HG02870 (cell line): ENCODE data around the gene DLGAP4.

Experiments
- ATAC-seq: cut with Tn5 transposase; IDR thresholded peaks from one replicate; pipeline ENCODE4 v1.9.1; 2021; ENCODE audit warnings: mild to moderate bottlenecking, moderate library complexity; ENCODE audit not compliant: unreplicated experiment

DLGAP4 gene

DNA sequence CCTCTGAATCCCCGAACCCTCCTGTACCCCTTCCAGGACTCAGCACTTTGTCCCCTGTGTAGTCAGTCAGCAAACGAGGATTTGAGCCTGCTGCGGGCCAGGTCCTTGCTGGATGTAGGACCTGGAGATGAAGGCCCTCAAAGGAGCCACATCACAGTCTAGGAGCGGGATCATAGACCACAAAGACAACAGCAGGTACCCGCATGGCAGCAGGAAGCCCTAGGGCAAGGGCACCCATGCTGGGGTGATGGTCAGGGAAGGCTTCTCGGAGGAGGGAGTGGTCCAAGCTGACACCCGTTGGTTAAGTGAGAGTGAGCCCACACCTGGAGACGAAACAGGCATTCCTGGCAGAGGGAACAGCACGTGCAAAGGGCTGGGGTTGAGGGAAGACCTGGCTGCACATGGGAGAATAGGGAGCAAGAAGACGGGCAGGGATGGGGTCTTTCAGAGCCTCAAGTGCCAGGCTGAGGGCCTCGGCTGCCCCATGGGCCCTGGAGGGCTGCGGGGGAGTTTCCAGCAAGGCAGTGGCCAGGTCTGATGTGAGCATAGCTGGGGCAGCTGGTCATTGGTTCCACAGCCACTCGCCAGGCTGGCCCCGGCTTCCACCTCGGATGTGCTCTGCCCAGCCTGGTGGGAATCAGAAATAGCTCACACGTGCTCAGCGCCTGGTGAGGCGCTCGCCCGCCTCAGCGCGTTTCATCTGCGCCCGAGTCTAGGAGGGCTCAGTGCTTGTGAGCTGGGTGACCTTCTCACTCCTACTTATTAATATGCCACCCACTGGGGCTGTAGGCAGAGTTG is 15.0 kb downstream of the DLGAP4 start:
- ATAC-seq: no peak

DNA sequence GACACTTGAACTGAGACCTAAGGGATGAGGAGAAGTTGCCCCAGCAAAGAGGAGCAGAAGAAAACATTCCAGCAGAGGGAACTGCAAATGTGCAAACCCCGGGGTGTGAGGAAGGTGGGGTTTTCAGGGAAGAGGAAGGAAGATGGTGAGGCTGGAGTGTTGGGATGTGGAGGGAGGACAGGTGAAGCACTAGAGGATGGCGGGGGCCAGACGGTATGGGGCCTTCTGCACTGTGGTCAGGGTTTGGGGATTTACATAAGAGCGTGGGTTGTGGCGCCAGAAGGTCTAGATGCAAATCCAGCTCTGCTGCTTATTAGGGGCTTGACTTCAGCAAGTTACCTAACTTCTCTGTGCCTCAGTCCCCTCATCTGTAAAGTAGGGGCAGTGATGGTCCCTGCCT is 16.0 kb downstream of the DLGAP4 start:
- ATAC-seq: no peak

DNA sequence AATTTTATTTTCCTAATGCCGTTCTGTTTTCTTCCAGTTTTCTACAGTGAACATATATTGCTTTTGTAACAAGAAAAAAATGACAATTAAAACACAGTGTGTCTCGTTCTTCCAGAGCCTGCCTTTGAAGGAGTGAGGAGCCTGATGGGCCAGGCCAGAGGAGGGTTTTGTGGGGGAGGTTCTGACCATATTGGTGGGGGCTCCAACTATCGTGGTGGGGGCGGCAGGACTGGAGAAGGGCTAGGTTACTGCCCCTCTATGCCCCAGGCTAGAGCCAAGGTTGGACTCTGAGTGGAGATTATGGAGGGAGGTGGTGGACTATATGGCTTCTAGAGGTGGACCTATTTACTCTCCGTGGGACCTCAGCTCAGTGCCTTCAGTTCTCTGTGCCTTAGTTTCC is 24.0 kb downstream of the DLGAP4 start:
- no peak for ATAC-seq

DNA sequence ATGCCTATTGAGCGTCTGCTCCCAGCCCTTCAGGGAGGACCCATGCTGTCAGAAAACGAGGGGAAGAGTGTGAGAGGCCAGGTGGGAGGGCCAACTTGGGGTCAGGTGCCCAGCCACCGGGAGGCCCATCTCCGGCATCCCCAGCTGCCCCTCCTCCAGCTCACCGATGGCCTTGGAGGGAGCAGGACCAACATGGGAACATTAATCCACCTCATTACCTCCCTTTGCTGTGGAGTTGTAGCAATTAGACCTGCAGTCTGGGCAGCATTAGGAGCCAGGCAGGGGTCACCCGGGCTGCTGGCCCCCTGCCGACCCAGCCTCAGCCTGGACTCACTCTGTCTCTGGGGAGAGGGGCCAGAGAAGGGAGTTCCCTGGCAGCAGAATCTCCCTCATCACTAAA is 25.1 kb downstream of the DLGAP4 start:
- ATAC-seq: no peak

DNA sequence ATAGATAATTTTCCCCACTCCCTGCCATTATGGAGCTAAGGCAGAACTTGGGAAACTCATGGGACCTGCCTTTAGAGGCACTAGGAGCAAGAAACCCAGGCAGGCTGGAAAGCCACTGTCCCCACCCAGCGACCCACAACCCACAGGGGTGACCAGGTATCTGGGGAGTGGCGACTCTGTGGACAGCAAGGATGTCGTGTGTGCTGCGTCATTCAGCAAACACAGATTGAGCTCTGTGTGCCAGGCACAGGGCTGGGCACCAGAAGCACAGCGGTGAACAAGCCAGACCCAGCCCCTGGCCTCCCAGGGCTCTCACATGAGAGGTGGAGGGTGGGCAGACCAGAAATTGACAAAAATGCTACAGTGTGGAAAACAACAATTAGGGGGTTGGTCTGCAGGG is 27.7 kb downstream of the DLGAP4 start:
- ATAC-seq: no peak

DNA sequence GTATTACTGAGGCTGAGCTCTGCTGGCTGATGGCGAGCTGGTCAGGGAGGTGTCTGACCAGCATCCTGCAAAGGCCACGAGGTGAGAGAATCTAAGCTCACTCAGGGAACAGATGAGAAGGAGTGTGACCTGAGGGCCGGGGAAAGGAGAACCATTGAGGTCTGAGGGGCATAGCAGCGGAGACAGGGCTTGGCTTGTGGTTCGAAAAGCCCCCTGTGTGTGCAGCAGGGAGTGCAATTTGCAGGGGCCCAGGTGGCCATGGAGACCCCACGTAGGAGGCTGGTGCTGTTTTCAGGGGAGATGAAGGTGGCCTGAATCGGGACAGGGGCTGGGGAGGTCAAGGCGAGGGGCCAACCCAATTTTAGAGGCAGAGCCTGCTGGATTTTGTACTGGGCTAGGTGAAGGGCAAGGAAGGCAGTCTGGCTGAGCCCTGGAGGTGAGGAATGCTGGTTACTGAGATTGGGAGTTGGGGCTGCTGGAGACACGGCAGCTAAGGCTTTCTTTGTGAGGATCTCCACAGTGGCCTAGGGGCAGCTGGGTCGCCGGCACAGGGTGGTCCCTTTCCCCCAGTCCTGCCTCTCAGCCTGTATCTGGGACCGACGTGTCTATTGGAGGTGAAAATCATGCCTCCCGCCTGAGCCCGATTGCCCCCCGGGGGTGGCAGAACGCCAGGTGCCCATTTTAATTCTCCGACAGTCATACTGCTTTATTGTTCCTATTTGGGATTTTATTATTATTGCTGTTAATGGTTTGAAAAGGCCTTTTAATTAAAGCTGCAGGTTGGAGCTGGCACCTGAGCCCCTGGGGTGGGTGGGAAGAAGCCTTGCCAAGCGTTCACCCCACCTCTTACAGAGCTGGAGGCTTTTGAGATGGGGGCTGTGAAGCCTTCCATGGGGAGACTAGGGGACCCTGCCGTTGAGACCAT is 28.4 kb downstream of the DLGAP4 start:
- ATAC-seq: no peak

DNA sequence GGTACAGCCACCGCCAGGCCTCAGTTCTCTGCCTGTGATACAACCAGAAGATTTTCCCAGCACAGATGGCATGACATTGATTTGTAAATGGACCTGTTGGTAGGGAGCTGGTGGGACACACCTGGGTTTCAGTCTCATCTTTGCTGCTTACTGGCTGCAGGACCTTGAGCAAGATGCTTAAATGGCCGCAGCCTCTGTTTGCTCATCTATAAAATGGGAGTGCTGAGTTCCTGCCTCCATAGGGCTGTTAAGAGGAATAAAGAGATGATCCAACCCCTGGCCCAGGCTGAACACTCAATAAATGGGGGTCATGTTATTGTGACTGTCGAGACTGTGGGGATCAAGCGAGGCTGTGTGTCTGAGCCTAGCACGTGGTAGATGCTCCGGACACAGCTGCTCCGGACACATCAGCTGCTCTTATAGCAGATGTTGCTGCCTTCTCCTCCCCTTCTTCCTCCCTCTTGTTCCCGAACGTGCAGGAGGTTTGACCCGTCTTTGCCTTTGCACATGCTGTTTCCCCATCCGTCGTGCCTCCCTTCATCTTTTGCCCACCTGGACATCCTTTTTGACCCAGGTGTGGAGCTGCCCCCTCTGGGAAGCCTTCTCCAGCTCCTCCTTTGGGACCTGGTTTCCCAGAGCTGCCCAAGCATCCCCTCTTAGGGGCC is 29.2 kb downstream of the DLGAP4 start:
- no peak for ATAC-seq

DNA sequence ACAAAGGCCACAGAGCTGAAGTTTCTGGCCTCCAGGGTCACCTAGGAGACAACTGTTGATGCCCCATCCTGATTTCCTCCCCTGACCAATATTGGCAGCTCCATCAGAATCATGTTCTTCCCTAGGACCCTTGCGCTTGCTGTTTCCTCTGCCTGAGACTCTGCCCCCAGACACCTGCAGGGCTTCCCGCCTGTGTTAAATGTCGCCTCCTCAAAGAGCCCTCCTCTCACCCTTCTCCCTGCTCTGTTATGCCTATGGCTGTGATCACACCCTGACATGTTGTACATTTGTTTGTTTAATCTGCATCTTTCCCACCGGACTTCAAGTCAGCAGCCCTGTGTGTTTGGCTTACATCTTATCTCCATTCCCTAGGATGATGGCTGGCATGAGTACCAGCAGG is 30.1 kb downstream of the DLGAP4 start:
- ATAC-seq: no peak

DNA sequence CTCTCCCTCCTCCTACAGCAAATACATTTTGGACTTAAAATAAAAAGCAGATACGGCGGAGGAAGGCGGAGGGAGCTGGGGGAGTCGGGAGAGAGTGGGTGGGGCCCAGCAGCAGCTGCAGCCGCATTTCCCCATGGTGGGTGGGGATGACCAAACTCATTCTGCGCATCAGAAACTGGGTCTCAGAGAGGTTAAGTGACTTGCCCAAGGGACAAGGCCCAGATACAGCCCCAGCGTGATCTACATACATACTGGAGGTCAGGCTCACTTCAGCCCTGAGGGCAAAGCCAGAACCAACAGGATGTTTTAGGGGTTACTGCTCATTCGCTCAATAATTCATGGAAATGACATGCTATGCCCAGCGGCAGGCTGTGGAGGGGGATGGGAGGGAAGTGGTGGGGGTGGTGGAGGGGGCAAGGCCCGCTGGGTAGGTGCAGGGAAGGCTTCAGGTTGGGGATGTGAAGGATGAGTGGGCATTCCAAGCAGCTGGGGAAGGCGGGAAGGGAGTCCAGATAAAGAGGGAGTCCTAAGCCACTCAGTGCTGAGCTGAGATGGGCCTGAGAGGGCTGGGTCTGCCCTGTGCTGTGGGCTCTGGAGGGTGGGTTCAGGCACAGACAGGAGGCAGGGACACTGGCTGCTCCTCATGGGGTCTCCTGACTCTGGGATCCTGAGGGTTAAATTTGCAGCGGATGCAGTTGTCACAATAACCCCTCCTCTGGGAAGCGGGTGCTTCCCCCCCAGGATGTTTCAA is 31.0 kb downstream of the DLGAP4 start:
- ATAC-seq: no peak

DNA sequence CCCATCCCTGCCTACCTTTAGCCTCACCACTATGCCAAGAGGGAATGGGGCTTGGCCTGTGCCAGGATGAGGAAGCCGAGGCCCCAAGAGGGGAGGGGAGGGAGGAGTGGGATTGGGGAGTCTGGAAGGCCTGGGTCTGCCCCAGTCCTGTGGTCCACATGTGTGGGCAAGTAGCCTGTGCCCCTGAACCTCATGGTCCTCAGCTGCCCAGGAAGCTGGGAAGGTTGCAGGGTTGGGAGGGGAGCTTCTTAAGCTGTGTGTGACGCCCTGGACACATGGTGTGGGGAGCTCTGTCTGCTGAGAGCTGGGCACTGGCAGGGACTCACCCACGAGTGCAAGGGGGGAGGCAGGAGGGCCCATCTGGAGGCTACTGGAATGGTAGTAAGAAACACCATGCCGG is 31.7 kb downstream of the DLGAP4 start:
- no peak for ATAC-seq

DNA sequence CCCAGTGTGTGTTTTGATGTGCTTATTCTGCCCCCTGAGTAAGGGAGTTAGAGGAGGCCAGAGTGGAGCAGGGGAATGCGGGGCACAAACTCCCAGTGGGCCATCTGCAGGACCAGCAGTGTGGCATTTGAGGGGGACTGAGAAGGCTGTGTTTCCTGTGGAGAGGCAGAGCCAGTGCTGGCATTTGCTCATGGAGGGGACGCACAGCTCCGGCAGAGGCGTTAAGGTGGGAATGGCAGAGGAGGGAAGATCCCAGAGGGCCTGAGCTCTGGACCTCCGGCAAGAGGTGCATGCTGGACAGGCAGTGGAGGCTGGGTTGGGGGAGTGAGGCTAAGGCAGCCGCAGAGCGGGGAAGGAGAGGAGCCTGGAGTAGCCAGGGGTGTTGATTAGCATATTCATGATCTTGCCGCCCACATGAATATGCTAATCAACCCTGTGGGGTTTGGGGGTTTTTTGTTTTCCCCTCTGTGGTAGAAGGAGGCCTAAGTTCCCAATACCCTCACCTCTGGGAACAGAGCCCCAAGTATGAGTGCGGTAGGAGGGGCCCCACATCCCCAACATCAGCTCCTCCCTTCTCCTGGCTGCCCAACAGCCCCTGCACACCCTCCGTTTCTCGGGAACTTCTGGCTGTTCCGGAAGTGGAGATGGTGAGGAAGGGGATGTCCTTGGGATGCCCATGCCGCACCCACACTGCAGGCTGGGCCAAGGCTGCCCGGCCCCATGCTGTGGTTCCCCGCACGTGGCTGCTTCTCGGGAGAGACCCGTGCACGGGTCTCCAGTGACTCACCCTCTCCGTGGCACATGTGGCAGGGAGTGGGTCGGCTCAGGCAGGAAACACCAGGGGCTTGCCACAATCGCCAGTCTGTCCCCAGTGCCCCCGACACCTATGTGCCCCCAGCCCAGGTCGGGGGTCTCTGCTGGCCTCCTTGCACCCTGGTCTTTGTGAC is 33.8 kb downstream of the DLGAP4 start:
- no peak for ATAC-seq

DNA sequence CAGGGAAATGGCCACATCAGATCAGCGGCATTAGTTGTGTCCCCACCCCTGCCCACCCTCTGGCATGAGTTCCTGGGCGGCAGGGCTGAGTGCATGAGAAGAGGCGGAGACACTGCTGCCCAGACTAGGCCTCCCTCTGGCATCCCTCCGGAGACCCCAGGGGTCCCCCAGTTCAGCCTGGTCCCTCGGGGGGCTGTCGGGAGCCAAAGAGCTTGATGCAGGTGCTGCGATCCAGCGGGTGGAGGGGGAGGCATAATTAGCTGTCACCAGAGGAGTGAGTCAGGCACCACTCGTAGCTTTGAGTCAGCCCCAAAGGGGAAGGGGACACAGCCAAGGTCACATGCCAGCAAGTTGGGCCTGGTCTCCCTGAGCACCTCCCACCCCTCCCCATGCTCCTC is 34.5 kb downstream of the DLGAP4 start:
- no peak for ATAC-seq

DNA sequence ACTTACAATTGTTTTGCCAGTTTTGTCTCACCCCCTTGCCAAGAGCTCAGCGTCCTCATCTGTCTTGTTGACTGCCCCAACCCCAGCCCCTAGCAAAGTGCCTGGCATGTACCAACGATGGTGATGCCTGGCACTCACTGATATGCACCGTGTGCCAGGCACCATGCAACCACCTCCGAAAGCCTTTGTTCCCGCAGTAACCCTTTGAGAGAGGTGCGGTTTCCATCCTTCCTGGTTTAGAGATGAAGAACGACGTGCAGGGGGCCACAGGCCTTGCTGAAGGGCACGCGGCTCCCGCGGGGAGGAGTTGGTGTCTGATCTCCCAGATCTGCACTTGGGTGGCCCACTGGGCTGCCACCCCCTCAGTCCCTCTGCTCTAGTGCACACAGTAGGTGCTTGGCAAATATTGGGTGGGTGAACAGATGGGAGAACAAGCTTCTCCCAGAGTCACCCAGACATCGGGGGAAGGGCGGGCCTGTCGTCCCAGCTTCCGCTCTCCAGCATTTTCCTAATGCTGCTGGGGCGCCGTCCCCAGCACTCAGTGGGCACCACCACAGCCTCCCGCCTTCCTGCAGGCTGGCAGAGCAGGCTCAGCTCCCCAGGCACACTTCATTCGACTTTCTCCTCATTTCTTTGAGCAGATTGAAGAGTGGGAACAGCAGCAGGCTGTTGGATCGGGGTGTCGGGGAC is 35.3 kb downstream of the DLGAP4 start:
- ATAC-seq: no peak

DNA sequence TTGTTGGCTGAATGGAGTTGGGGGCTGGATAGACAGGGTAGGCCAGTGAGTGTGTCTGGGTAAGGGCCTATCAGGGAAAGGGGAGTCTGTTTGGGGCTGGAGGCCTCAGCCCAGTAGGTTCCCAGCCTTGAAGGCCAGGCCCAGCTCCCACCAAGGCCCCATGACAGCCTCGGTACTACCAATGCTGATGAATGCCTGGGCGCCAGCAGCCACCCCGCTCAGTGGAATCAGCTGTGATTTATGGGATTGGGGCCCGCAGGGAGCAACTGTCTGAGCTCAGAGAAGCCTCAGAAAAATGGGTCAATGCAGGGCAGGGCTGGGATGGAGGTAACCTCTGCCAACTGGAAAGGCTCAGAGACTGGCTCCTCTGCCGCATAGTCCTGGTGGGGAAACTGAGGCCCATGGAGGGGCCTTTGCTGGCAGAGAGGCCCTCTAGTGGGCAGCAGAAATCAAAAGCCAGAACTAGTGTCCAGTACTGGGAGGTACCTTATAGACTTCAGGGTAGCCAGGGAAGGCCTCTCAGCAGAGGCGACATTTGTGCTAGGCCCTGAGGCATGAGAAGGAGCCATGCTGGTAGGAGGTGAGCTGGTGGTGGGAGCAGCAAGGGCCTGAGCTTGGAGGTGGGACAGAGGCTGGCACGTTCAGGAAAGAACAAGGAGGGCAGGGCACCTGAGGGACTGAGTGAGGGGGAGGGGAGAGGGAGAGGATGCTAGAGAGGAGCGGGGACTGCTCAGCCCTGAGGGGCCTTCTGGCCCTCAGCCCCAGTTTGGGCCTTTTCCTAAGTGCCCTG is 36.4 kb downstream of the DLGAP4 start:
- no peak for ATAC-seq

DNA sequence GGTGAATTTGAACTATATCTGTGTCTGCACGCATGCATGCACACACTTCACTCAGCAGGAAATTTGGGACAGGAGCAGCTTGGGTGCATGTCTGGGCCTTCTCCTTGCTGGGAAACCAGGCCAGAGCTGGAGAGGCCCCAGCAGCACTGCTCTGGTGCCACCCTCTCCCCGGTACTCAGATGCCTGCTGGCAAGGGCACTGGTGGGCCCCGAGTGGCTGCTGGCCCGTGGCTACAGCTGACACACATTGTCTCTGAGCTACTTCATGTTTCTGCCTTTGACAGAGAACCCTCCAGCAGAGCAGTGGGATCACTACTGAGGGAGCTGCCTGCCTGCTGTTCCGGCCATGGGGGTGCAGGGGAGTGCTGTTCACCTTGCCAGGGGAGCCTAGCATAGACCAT is 37.5 kb downstream of the DLGAP4 start:
- ATAC-seq: no peak

DNA sequence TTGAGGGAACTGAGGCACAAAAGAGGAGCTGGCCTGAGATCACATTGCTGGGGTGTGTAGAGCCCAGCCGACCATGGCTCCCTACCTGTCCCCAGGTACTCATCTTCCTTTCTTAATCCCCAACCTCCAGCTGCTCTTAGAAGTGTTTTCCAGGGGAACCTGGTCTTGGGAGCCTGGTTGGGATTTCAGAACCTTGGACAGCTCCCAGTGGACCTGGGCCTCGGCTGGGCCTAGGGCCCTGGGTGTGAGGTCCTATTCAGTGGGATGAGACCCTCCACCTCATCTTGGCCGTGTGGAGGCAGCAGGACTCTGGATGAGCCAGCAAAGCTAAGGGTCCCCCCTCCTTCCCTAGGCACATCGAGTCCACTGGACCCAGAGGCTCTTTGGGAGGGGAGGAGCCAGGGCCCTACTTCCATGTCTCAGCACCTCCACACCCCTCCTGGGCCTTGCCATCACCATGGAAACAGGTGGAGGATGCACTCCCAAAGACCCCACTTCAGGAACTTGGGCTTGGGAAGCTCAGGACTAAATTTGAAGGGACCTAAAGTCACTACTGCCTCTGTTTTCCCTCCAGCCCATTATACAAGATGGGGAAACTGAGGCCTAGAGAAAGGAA is 38.5 kb downstream of the DLGAP4 start:
- ATAC-seq: no peak

DNA sequence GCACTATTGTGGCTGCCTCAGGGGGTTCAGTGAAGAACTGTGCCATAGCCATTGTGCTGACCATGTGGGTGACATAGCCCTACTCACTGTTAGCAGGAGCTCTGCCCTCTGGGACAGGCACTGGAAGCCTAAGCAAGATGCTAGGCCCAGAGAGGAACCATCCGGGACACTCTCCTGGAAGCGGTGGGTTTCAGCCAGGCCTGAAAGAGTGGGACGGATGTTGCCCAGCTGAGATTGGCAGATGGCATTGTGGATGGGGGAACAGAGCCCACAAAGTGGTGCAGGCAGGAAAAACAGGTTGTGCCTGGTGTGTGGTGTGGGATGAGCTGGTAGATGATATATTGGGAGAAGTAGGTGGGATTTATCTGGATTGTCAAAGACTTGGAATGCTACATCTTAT is 40.1 kb downstream of the DLGAP4 start:
- no peak for ATAC-seq
